Astrocyte of the cerebellum (primary cell): ENCODE measurements around the gene KCNMB4.

Source experiments
- DNase-seq: peaks from one replicate; pipeline ENCODE4 v3.0.0-alpha.2; 2011; ENCODE audit warnings: low read depth
- H3K4me3 ChIP-seq: 2 replicates; pipeline ENCODE4 v1.5.1; 2011; ENCODE audit warnings: mild to moderate bottlenecking, low read depth, low read length, moderate library complexity
- CTCF ChIP-seq: IDR thresholded peaks from 2 replicates; pipeline ENCODE4 v1.5.1; 2012; ENCODE audit warnings: low read length, low read depth, moderate library complexity, mild to moderate bottlenecking; ENCODE audit errors: missing control alignments
- in situ Hi-C: cut with HindIII; loops from 2 replicates; pipeline ENCODE4 v1.10.0; 2017; ENCODE audit warnings: low sequenced_read_pairs

The KCNMB4 gene

GRCh38 chr12:70365648-70366518, at the start of gene KCNMB4:
KCNMB4 (plus strand) TSS chr12:70366290; CDS start chr12:70366735, 445 bp downstream.
- DNase-seq: no peak

GRCh38 chr12:70317781-70318180, 48.3 kb upstream of the KCNMB4 start:
- in situ Hi-C loops: no loop called here
- TF ChIP-seq CTCF: no peak
- DNase-seq: peak; percentile 55
- no peak overlapping the region for H3K4me3 ChIP-seq

More at GRCh38 chr12:70365648-70366518, at the start of gene KCNMB4:
- in situ Hi-C loops: loop anchor here (25.0 kb wide), 1 partner anchor 479 kb away; no protein-coding TSS in a partner anchor
- H3K4me3 ChIP-seq: peak within 1 kb of the TSS; percentile 64
- no peak for TF ChIP-seq CTCF

- no peak for TF ChIP-seq CTCF
- in situ Hi-C loops: no loop called here
- no peak for DNase-seq
- H3K4me3 ChIP-seq: no peak overlapping the region
These were observed 46.5 kb upstream of the KCNMB4 start for GRCh38 chr12:70319605-70320004.

GRCh38 chr12:70321191-70321590, 44.9 kb upstream of the KCNMB4 start:
- DNase-seq: no peak
- H3K4me3 ChIP-seq: no peak overlapping the region
- TF ChIP-seq CTCF: no peak
- in situ Hi-C loops: no loop called here

- no peak for DNase-seq
- in situ Hi-C loops: no loop called here
- TF ChIP-seq CTCF: no peak
- no peak overlapping the region for H3K4me3 ChIP-seq
These were observed 38.5 kb upstream of the KCNMB4 start for GRCh38 chr12:70327541-70327940.

GRCh38 chr12:70329728-70330127, 36.4 kb upstream of the KCNMB4 start:
- in situ Hi-C loops: no loop called here
- no peak for DNase-seq
- H3K4me3 ChIP-seq: no peak overlapping the region
- TF ChIP-seq CTCF: no peak
